Breast epithelium (tissue), 3 donors: ENCODE data around the gene MAPRE3.

Source experiments
- POLR2A ChIP-seq: fragments of 450-650 bp; IDR thresholded peaks from one replicate; pipeline ENCODE4 v1.6.1; 2016; ENCODE audit warnings: antibody characterized with exemption, mild to moderate bottlenecking, moderate library complexity
- TF ChIP-seq, protein P1 (sequence below), 3 donors: fragments of 450-650 bp; IDR thresholded peaks; one replicate each; pipeline ENCODE4 v1.5.1; 2016 to 2017; ENCODE audit warnings: antibody characterized with exemption in 3 of 3, mild to moderate bottlenecking in 3 of 3, moderate library complexity in 3 of 3

DNA sequence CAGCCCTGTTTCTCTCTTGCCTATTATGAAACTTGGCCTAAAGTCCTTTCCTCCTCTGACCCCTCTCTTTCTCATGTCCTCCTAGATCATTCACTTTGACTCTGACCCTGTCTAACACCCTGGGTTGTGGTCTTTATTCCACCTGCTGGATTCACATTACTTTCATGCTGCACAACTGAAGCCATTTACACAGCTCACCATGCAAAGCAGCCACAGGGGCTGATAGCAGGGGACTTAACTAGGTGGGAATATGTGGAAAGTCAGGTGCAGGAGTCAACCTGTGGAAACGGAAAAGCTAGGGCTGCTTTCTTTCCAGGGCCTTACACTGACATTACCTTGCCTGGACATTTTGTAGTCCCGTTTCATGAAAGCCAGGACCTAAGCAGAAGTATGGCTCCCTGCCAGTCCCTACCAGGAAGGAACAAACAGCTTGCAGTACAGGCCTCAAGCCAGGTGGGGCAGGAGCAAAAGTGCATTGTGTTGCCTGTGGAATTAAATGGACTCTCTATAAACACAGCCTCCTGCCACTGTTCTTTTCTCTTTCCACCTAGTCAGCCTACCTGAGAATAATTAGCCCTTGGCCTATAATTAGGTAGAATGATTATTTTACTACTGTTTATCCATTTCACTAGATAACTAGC is 11.8 kb downstream of the MAPRE3 start:
- TF ChIP-seq, protein P1, sequence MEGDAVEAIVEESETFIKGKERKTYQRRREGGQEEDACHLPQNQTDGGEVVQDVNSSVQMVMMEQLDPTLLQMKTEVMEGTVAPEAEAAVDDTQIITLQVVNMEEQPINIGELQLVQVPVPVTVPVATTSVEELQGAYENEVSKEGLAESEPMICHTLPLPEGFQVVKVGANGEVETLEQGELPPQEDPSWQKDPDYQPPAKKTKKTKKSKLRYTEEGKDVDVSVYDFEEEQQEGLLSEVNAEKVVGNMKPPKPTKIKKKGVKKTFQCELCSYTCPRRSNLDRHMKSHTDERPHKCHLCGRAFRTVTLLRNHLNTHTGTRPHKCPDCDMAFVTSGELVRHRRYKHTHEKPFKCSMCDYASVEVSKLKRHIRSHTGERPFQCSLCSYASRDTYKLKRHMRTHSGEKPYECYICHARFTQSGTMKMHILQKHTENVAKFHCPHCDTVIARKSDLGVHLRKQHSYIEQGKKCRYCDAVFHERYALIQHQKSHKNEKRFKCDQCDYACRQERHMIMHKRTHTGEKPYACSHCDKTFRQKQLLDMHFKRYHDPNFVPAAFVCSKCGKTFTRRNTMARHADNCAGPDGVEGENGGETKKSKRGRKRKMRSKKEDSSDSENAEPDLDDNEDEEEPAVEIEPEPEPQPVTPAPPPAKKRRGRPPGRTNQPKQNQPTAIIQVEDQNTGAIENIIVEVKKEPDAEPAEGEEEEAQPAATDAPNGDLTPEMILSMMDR (IDR thresholded peaks at IDR 0.05): peak; percentile 34 to 70 (median 62)
- no peak for TF ChIP-seq POLR2A
